Islet of Langerhans (tissue), 1 donor: Measurements from ENCODE around the gene MAGEH1.
"Not testable (repeated sequence)": the region's sequence is repeated elsewhere in the genome, so short reads cannot be mapped to it uniquely, and the experiment has no call there.

Experiments used
- FAIRE-seq: peaks from one replicate; lab custom pipeline; 2011; peaks lifted over from hg19 to GRCh38; lab: Jason Lieb, UNC

The MAGEH1 gene, protein sequence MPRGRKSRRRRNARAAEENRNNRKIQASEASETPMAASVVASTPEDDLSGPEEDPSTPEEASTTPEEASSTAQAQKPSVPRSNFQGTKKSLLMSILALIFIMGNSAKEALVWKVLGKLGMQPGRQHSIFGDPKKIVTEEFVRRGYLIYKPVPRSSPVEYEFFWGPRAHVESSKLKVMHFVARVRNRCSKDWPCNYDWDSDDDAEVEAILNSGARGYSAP

GRCh38 chrX:55451990-55452832, at the start of gene MAGEH1:
MAGEH1 (plus strand) TSS chrX:55452127; CDS start chrX:55452375, 248 bp downstream.
- FAIRE-seq = no peak

DNA sequence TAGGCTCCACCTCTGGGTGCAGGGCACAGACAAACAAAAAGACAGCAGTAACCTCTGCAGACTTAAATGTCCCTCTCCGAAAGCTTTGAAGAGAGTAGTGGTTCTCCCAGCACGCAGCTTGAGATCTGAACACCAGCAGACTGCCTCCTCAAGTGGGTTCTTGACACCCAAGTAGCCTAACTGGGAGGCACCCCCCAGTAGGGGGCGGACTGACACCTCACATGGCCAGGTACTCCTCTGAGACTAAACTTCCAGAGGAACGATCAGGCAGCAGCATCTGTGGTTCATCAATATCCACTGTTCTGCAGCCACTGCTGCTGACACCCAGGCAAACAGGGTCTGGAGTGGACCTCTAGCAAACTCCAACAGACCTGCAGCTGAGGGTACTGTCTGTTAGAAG, 24.8 kb upstream of the MAGEH1 start:
- not testable (repeated sequence) for FAIRE-seq

DNA sequence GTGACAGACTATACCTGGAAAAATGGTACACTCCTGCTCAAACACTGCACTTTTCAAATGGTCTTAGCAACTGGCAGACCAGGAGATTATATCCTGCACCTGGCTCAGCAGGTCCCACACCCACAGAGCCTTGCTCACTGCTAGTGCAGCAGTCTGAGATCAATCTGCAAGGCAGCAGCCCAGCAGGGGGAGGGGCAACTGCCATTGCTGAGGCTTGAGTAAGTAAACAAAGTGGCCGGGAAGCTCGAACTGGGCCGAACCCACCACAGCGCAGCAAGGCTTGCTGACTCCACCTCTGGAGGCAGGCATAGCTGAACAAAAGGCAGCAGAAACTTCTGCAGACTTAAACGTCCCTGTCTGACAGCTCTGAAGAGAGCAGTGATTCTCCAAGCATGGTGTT, 8.5 kb upstream of the MAGEH1 start:
- FAIRE-seq = not testable (repeated sequence)

DNA sequence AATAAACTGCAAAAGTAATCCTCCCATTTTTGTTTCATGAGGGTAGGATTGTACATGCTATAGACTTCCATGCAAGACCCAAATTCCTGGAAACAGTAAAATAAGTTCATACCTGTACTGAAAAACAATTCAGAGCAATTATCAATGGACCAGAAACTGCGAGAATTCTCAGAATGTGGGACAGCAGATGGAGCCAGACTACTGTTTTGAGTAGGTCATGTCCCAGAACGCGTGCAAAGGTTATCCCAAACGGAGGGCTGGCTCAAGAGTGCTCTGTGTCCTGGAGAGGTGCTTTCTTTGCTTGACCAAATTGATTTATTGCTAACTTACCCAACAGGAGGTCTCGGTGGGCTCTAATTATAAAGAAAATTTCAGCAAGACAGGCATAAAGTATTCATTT, 1.7 kb upstream of the MAGEH1 start:
- no peak for FAIRE-seq

DNA sequence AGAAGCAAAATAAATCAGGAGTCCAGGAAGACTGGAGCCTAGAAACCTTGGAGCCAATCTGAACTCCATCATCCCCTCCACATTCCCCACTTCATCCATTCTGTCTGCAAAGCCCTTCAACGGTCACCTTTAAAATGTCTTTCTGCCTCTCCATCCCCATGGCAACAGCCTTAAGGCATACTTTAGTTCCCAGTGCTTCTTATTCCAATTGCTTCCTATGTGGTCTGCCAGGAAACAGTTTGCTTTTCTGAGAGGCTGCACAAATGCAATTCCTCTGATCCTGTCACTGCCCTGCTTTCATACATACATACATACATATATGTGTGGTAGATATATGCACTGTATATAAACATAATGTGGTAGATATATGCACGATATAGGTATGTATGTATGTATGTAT, 786 bp upstream of the MAGEH1 start:
- no peak for FAIRE-seq

GRCh38 chrX:55451626-55451989, 319 bp upstream of the MAGEH1 start:
- FAIRE-seq = no peak

- FAIRE-seq = no peak
Measured at GRCh38 chrX:55452833-55453124, 852 bp downstream of the MAGEH1 start.

GRCh38 chrX:55455708-55456107, 3.8 kb downstream of the MAGEH1 start:
- peak; percentile 55 for FAIRE-seq

- not testable (repeated sequence) for FAIRE-seq
Measured at GRCh38 chrX:55459426-55459825, 7.5 kb downstream of the MAGEH1 start.

DNA sequence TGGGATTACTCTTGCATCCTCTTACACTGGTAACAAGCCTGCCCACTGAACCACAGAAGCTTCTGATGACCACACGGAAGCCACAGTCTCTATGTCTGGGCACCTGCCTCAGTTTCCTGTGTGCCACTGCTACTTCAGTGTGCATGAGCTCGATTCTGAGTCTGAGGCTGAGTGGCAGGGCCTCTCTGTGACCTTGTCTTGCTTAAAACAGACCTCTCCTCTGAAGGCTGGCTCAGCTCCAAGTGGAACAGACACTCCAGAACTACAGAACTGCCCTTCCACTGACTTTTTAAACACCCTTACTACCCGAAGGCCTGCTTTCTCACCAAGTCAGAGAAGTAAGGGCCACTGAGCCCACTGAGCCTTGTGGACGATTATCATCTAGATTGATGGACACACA, 8.0 kb downstream of the MAGEH1 start:
- FAIRE-seq = not testable (repeated sequence)

- FAIRE-seq = not testable (repeated sequence)
Measured at GRCh38 chrX:55464050-55464449, 12.1 kb downstream of the MAGEH1 start.

GRCh38 chrX:55465108-55465507, 13.2 kb downstream of the MAGEH1 start:
- FAIRE-seq = not testable (repeated sequence)

- FAIRE-seq = peak; percentile 100
Measured at GRCh38 chrX:55465791-55466190, 13.9 kb downstream of the MAGEH1 start.

DNA sequence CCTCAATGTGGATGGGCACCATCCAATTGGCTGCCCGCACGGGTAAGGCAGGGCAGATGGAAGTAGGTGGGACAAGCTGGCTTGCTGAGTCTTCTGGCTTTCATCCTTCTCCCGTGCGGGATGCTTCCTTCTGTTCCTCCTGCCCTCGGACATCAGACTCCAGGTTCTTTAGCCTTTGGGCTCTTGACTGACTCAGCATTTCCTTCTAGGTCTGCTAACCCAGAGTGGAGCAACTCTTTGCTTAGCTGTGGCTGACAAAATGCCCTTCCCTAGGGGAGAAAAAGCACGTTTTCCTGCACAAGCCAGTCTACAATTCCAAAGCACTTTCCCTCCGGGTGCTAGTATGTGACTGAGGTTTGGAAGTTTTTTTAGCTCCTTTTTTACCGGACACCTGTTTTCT, 28.0 kb downstream of the MAGEH1 start:
- FAIRE-seq = not testable (repeated sequence)

DNA sequence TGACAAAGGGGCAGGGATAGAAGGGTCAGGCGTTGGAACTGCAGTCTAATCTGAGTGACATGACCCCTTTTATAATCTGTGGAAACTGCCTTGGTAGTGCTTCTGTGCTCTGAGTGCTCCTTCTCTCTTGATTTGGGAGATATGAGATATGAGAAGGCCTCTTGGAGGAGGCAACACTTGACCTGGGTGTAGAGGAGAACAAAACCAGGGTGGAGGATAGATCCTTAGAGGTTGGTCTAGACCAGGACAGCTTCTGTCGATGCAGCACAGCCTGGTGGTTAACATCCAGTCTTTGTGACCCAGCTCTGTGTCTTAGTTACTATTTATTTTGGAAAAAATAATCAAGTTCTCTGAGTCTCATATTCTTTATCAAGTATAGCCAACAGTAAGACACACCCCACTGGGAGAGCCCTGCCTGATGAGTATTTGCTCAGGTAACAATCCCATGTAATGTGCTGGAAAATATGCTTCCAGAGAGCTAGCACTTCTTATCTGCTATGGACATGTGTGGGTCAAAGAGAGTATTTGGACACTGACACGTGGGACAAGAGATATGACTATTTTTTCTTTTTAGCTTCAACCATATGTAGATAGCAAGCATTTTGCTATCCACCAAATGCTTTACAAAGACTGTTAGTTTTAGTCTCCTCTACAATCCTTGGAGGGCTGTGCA, 28.6 kb downstream of the MAGEH1 start:
- FAIRE-seq = no peak

DNA sequence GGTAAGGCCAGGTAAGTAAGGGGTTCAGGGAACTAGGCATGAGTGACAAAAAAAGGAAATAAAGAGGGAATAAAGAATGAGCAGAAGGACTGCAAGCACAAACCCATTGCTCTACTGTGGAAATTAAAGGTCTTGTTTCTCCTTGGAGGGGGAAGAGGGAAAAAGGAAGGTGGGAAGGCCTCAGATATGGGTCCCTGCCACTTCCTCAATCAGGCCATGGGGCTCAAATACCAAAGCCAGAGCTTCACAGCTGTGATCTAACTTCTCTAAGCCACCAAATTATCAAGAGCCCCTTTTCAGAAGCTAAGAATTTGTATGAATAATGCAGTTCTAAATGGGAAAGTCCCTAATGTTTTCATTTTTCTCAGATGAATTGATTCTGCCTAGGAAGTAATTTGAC, 33.0 kb downstream of the MAGEH1 start:
- no peak for FAIRE-seq

- FAIRE-seq = peak; percentile 92
Measured at GRCh38 chrX:55486736-55487135, 34.8 kb downstream of the MAGEH1 start.

- FAIRE-seq = no peak
Measured at GRCh38 chrX:55487143-55487542, 35.2 kb downstream of the MAGEH1 start.

DNA sequence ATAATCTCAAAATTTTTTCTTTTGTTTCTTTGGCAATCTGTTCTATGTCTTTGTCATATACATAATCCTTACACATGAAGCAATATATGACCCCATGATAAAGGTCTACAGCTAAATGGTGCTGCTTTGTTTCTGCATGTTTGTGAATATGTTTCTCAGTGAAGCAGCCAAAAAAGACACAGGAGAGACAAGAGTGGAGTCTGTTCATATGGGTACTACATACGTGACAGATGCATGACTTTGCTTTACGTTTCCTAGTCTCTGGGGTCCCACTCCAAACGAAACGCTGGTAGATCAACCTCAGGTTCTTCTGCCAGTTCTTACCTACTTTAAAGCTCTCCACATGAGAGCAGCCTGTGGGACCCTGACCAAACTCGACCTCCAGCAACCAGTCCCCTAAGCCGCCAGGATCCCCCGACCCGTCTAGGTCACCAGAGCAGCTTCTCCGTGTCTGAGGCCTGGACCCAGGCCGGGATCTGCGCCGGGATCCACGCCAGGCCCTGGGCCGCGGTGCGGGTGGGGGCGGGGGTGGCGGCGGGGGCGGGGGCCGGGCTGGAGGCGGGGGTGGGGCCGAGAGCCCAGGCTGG, 36.2 kb downstream of the MAGEH1 start:
- FAIRE-seq = no peak

DNA sequence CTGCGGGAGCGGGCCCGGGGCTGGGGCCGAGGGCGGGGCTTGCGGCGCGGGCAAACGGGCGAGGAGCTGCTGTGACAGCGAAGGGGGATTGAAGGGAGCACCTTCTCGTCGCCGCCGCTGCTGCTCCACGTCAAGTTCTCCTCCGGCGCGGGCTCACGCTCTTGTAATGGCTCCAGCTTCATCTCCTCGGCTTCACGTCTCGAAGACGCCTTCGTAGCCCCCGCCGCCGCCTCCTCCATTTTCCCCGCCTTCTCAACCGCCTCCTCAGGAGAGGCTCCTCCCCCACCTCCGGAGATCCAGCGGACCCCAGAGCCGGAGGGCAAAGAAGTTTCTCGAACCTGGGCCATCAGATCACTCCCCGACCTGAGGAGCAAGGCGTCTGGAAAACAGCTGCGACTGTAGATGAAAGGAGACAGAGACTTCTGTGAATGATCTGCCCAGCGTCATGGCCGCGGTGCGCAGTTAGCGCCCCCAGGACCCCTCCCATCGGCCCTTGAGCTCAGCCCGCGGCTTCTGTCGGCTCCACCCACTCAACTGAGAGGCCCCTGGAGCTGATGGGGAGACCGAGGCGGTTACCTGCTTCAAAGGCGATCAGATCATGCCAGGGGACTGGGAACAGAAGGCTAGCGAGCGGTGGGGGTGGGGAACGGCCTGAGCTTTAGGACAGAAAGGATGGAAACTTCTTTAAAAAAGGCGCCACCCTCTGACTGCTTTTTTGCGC, 36.8 kb downstream of the MAGEH1 start:
- peak; percentile 80 for FAIRE-seq

GRCh38 chrX:55489314-55490009, 37.5 kb downstream of the MAGEH1 start, which contains the start of gene USP51:
USP51 (minus strand) TSS chrX:55489848; CDS start chrX:55488939, 909 bp downstream.
- FAIRE-seq = no peak

- FAIRE-seq = no peak
Measured at GRCh38 chrX:55490121-55490520, 38.2 kb downstream of the MAGEH1 start.
